ENCODE measurements around the gene FOXO4. TPM values are rescaled to one million over a fixed set of nuclear protein-coding genes. Genes with fewer than 3 reads are reported as not detected.

The FOXO4 gene
- total RNA-seq, 2 experiments from 2014 or later = 3.8 to 12.1 TPM

DNA sequence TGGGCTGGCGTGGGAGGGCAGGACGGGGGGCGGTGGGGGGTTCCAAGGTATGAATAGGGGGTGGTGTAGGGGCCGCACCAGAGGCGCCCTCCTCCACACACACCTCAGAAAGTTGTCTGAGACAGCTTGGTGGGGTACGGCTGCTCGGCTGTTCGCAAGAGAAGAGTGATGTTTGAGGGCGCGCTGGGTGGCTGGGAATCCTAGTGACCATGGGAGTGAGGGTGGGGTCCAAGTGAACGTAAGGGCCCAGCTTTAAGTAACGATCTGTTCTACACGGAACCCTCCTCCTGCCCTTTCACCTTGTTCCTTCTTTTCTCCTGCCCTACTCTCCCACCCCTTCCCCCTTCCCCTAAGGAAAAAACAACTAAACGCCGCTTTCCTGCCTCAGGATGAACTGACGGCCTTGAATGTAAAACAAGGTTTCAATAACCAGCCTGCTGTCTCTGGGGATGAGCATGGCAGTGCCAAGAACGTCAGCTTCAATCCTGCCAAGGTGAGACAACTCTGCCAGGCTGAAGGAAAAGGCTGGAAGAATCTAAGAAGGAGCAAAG is 23.4 kb downstream of the FOXO4 start:
- H3K4me2 ChIP-seq (ENCODE audit: low read length) = peak overlapping the region; percentile 64
- H3K79me2 ChIP-seq (ENCODE audit: insufficient read depth, low read depth, low read length) = no peaks in the 10 kb centered on the region
- no peaks in the 10 kb centered on the region for H3K9me2 ChIP-seq (ENCODE audit: insufficient read depth, low read length)
- peaks cover 21% of the 10 kb centered on the region for H3K4me1 ChIP-seq (ENCODE audit: insufficient read depth, low read length, poor library complexity, severe bottlenecking)
- H3K9me3 ChIP-seq (ENCODE audit: low read length) = no peaks in the 10 kb centered on the region
- no TSS peak for BruUV-seq (replicated peaks)
- TF ChIP-seq, protein P1, sequence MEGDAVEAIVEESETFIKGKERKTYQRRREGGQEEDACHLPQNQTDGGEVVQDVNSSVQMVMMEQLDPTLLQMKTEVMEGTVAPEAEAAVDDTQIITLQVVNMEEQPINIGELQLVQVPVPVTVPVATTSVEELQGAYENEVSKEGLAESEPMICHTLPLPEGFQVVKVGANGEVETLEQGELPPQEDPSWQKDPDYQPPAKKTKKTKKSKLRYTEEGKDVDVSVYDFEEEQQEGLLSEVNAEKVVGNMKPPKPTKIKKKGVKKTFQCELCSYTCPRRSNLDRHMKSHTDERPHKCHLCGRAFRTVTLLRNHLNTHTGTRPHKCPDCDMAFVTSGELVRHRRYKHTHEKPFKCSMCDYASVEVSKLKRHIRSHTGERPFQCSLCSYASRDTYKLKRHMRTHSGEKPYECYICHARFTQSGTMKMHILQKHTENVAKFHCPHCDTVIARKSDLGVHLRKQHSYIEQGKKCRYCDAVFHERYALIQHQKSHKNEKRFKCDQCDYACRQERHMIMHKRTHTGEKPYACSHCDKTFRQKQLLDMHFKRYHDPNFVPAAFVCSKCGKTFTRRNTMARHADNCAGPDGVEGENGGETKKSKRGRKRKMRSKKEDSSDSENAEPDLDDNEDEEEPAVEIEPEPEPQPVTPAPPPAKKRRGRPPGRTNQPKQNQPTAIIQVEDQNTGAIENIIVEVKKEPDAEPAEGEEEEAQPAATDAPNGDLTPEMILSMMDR (conservative IDR thresholded peaks at IDR 0.05; ENCODE audit: low read length) = no peak
- no peak for TF ChIP-seq EZH2phosphoT487 (IDR thresholded peaks at IDR 0.05; ENCODE audit: borderline replicate concordance, low read depth, low read length)
- POLR2A ChIA-PET = interaction anchor here (0.6 to 1.7 kb wide), 10 partner anchors 11 to 470 kb away, joined by 3 to 10 read pairs (median 3); partner anchors contain the start of genes FOXO4, NONO and TAF1
- no peaks in the 10 kb centered on the region for H4K20me1 ChIP-seq (ENCODE audit: insufficient read depth, low read length)
- peaks cover 33% of the 10 kb centered on the region for H3K36me3 ChIP-seq (ENCODE audit: insufficient read depth, low read length)
- intact Hi-C loops (cut with micrococcal nuclease; ENCODE audit: unreplicated experiment) = loop anchor here (10.0 kb wide), 1 partner anchor 166 kb away; the partner anchor contains the start of gene NONO
- no peak overlapping the region for H3K27ac ChIP-seq (ENCODE audit: low read depth, low read length, poor library complexity, severe bottlenecking)
- CTCF ChIA-PET (ENCODE audit: unreplicated experiment) = interaction anchor here (0.6 kb wide), 1 partner anchor 17 kb away, joined by 3 read pairs; no protein-coding TSS in a partner anchor
- DNase-seq (ENCODE audit: low spot score) = no peak
- no peak overlapping the region for H2AFZ ChIP-seq (ENCODE audit: low read length)
- H3K4me3 ChIP-seq (ENCODE audit: low read depth, low read length, poor library complexity, severe bottlenecking) = peak overlapping the region; percentile 81

DNA sequence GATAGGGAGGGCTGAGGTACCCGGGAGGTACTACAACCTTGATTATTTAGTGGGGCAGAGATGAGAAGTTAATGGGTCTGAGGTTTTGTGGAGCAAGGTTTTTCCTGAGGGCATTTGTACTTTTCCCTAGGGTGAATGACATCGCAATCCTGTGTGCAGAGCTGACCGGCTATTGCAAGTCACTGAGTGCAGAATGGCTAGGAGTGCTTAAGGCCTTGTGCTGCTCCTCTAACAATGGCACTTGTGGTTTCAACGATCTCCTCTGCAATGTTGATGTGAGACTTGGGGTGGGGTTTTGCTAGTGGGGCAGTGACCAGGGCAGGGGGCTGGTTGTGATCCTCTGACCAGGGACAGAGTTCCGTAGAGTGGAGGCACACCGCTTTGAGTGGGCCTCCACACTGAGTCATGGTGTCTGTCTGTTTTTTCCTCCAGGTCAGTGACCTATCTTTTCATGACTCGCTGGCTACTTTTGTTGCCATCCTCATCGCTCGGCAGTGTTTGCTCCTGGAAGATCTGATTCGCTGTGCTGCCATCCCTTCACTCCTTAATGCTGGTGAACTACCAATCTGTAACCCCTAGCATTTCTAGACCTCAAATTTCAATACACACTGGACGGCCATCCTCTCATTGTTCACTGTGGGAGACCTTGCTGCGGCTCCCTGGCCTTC is 32.6 kb downstream of the FOXO4 start:
- TF ChIP-seq EZH2phosphoT487 (IDR thresholded peaks at IDR 0.05; ENCODE audit: borderline replicate concordance, low read depth, low read length) = no peak
- TF ChIP-seq, protein P1 (conservative IDR thresholded peaks at IDR 0.05; ENCODE audit: low read length) = no peak
- POLR2A ChIA-PET = interaction anchor here (0.5 kb wide), 1 partner anchor 391 kb away, joined by 3 read pairs; no protein-coding TSS in a partner anchor
- BruUV-seq (replicated peaks) = no TSS peak
- CTCF ChIA-PET (ENCODE audit: unreplicated experiment) = no interaction called here
- intact Hi-C loops (cut with micrococcal nuclease; ENCODE audit: unreplicated experiment) = loop anchor here (2.0 to 5.0 kb wide), 2 partner anchors 129 to 156 kb away; no protein-coding TSS in a partner anchor
- no peaks in the 10 kb centered on the region for H3K9me2 ChIP-seq (ENCODE audit: insufficient read depth, low read length)
- H3K79me2 ChIP-seq (ENCODE audit: insufficient read depth, low read depth, low read length) = no peaks in the 10 kb centered on the region
- no peak overlapping the region for H3K4me3 ChIP-seq (ENCODE audit: low read depth, low read length, poor library complexity, severe bottlenecking)
- no peaks in the 10 kb centered on the region for H3K4me1 ChIP-seq (ENCODE audit: insufficient read depth, low read length, poor library complexity, severe bottlenecking)
- no peak overlapping the region for H3K27ac ChIP-seq (ENCODE audit: low read depth, low read length, poor library complexity, severe bottlenecking)
- H3K4me2 ChIP-seq (ENCODE audit: low read length) = no peak overlapping the region
- no peak for DNase-seq (ENCODE audit: low spot score)
- peaks cover 63% of the 10 kb centered on the region for H3K36me3 ChIP-seq (ENCODE audit: insufficient read depth, low read length)
- H4K20me1 ChIP-seq (ENCODE audit: insufficient read depth, low read length) = no peaks in the 10 kb centered on the region
- no peak overlapping the region for H2AFZ ChIP-seq (ENCODE audit: low read length)
- no peaks in the 10 kb centered on the region for H3K9me3 ChIP-seq (ENCODE audit: low read length)
